Measurements from ENCODE around the gene MICU1.
"Not testable (repeated sequence)": the region's sequence is repeated elsewhere in the genome, so short reads cannot be mapped to it uniquely, and the experiment has no call there.

Gene MICU1, protein sequence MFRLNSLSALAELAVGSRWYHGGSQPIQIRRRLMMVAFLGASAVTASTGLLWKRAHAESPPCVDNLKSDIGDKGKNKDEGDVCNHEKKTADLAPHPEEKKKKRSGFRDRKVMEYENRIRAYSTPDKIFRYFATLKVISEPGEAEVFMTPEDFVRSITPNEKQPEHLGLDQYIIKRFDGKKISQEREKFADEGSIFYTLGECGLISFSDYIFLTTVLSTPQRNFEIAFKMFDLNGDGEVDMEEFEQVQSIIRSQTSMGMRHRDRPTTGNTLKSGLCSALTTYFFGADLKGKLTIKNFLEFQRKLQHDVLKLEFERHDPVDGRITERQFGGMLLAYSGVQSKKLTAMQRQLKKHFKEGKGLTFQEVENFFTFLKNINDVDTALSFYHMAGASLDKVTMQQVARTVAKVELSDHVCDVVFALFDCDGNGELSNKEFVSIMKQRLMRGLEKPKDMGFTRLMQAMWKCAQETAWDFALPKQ

GRCh38 chr10:72625608-72626443 lies at the start of gene MICU1:
MICU1 (minus strand) TSS chr10:72626079; CDS start chr10:72566793, 59,286 bp downstream.
- peak; percentile 75 to 92 for DNase-seq

DNA sequence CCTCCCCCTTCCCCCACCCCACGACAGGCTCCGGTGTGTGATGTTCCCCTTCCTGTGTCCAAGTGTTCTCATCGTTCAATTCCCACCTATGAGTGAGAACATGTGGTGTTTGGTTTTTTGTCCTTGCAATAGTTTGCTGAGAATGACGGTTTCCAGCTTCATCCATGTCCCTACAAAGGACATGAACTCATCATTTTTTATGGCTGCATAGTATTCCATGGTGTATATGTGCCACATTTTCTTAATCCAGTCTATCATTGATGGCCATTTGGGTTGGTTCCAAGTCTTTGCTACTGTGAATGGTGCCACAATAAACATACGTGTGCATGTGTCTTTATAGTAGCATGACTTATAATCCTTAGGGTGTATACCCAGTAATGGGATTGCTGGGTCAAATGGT lies 48.3 kb upstream of the MICU1 start:
- not testable (repeated sequence) for DNase-seq

DNA sequence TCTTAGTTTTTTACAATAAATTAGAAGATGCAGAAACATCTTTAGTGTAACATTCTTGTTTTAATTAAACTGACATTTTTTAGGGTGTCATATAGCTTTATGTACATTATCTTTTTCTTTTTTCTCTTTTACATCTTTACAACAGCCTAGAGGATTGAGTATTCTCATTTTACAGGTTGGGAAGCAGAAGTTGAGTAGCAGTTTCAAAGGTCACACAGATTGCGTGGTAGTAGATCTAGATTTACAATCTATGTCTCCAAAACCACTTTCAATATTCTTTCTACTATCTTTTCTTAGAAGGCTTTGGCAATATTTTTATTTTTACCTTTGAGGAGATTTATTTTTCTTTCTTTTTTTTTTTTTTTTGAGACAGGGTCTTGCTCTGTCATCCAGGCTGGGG lies 47.4 kb upstream of the MICU1 start:
- DNase-seq = no peak

GRCh38 chr10:72667207-72667864 lies 41.5 kb upstream of the MICU1 start:
- no peak for DNase-seq

DNA sequence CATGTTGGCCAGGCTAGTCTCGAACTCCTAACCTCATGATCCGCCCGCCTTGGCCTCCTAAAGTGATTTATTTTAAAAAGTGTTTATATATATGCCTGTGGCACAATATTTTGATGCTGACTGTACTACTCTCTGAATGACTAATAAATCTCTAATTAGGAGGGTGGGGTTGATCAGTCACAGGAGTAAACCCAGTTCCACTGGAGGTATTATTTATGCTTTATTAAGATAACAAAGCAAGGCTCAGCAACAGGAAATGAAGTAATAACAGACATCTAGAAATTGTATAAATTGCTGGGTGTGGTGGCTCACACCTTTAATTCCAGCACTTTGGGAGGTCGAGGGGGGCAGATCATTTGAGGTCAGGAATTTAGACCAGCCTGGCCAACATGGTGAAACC lies 40.0 kb upstream of the MICU1 start:
- DNase-seq = no peak

GRCh38 chr10:72663971-72664370 lies 38.1 kb upstream of the MICU1 start:
- DNase-seq = no peak

- no peak for DNase-seq
Observed at GRCh38 chr10:72661431-72661830, 35.6 kb upstream of the MICU1 start.

DNA sequence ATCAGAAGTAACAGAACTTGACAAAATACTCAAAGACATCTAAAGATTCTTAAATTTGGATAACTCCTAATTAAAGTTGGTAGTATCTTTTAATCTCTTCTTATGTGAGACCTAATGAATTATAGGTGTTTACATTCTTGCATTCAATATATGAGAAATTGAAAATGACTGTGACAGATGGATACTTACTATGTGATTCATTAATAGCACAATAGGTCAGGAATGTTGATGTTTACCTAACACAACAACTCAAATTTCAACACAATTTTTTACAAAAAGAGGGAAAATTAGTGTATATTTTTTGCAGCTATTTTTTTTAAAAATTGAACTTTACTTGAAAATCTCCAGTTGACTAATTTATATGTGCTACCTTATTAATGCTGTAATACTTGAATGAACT lies 34.3 kb upstream of the MICU1 start:
- no peak for DNase-seq

DNA sequence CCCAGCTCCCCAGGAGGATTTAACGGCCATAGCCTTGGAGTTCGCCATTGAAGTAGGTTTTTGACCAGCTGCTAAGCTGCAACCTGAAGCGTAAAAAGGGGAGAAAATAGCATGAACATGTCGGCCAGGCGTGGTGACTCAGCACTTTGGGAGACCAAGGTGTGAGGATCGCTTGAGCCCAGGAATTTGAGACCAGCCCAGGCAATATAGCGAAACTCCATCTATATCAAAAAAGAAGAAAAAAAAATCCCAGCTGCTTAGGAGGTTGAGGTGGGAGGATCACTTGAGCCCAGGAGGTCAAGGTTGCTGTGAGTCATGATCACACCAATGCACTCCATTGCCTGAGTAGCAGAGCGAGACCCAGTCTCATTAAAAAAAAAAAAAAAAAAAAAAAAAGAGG lies 33.8 kb upstream of the MICU1 start:
- no peak for DNase-seq

DNA sequence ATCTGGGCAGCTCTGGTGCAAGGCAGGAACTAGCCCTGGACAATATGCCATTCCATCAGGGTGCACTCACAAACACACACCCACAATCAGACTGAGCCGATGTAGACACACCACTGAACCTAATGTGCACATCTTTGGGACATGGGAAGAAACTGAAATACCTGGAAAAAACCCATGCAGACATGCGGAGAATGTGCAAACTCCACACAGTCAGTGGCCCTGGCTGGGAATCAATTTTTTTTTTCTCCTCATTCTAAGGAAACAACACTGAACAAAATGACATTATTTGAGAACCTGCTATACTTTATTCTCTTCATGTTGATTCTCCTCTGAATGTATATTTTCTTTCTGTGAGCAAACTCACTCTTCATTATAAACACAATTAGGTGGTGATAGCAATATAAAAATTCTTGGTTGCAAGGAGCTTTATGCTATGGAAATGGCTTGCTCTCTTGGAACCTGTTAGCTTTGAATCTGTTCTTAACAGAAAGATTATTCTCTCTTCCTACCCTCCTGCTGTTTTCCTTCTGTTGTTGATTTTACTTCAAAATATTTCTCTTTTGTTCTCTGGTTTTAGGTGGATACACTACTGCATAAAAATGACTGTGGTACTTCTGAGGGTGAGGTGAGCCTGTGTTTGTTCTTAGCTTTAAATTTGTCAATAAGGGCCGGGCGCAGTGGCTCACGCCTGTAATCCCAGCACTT lies 33.0 kb upstream of the MICU1 start:
- DNase-seq = no peak

DNA sequence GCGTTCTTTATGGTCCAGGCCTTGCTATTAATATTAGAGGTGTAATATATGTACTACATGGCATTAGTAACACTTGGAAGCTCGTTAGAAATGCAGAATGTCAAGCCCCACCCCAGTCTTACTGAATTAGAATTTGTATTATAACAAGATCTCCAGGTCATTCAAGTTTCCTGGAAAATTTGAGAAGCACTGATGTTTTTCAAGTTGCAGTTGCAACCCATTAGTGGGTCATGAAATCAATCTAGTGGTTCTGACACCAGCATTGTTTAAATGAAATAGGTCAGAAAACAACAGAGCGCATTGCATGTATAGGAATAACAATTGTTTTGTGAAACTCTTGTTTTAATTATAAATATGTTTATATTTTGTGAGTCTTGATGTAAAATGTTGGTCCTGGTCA lies 28.8 kb upstream of the MICU1 start:
- DNase-seq = no peak

- no peak for DNase-seq
Observed at GRCh38 chr10:72653383-72654096, 27.7 kb upstream of the MICU1 start.

GRCh38 chr10:72649291-72649690 lies 23.4 kb upstream of the MICU1 start:
- no peak for DNase-seq

DNA sequence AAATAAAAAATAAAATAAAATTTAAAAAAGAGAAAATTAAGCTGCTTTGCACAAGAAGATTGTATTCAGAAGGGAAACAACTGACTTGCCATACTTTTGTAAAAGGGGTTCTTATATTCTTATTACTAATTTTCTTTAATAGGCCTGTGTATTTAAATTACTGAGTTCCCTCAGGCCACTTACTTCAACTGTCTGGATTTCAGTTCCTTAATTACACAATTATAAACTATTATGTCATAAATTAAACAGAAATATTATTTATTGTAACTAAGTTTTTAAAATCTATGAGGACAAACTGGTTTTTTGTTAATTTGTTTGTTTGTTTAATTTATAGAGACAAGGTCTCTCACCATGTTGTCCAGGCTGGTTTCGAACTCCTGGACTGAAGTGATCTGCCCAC lies 22.4 kb upstream of the MICU1 start:
- DNase-seq = no peak

DNA sequence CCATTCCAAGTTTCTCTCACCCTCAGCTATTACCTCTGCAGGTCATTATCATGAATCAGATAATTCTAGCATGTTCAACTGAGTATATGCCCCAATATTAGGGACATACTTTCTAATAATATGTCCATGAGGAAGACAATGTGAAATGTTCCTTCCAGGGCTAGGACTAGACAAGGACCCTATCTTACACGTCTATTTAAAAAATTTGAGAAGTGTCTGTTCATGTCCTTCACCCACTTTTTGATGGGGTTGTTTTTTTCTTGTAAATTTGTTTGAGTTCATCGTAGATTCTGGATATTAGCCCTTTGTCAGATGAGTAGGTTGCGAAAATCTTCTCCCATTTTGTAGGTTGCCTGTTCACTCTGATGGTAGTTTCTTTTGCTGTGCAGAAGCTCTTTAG lies 21.1 kb upstream of the MICU1 start:
- DNase-seq = not testable (repeated sequence)

DNA sequence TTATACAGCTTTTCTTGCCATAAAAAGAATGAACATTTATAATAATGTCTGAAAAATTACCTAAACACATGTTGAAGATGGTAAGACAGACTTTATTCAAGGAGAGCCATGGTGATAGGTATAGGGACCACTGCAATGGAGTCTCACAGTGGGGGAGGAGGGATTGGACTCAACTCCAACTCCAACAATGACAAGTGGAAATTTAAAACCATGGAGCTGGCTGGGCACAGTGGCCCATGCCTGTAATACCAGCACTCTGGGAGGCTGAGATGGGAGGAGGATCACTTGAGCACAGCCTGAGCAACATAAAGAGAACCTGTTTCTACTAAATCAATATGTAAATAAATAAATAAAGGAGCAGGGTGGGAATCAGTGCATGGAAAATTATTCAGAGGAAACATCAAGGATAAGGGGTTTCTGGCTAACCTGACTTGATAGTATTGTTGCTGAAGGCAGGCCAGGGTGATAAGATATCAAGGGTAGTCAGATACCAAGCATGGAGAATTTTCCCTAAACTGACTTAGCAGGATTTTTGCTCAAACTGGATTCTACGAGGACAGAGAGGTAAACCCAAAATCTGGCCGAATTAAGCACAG lies 19.5 kb upstream of the MICU1 start:
- DNase-seq = no peak

- DNase-seq = no peak
Observed at GRCh38 chr10:72642318-72642717, 16.4 kb upstream of the MICU1 start.

DNA sequence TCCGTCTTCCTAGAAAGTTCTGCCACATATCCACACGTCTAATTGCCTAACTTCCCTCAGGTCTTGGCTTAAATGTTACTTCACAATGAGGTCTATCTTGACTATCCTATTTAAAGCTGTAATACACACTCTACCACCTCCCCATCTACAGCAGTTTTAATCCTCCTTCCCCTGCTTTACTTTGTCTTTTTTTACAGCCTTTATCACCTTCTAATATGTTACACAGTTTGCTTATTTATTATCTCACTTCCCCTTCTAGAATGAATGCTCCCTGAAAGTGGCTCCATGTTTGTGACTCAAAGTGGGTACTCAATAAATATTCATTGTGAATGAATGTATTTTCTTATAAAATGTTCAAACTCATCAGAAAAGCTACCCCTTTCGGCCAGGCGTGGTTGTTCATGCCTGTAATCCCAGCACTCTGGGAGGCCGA lies 13.6 kb upstream of the MICU1 start:
- DNase-seq = no peak

DNA sequence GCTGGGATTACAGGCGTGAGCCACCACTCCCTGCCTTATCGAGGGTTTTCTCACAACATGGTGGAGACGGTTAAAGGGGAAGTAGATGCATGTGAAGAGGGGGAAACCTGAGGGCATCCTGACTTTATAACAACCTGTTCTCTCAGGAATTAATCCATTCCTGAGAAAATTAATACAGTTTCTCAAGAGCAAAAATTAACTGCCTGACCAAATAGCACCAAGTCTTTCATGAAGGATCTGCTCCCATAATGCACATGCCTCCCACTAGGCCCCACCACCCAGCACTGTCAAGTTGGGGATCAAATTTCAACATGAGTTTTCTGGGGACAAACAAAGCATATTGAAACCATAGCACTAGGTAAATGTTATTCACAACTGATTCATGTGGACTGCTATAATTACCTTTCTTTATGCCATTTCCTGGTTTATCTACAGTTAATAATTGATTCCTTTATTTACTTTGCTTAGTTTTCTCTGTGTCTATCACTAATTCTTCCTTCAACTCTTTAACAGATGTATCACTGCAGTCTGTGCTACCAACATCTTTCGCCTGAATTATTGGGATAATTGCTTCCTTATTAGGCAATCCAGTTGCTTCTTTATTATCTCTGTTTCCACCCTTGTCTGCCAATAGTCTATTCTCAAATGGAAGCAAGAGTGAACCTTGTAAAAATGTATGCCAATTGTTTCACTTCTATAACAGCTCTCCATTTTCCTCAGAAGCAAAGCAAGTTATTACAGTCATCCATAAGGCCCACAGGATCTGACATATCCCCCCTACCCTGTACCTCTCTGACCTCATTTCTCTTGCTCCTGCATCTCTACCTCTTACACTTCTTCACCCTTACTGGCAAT lies 12.9 kb upstream of the MICU1 start:
- DNase-seq = no peak

DNA sequence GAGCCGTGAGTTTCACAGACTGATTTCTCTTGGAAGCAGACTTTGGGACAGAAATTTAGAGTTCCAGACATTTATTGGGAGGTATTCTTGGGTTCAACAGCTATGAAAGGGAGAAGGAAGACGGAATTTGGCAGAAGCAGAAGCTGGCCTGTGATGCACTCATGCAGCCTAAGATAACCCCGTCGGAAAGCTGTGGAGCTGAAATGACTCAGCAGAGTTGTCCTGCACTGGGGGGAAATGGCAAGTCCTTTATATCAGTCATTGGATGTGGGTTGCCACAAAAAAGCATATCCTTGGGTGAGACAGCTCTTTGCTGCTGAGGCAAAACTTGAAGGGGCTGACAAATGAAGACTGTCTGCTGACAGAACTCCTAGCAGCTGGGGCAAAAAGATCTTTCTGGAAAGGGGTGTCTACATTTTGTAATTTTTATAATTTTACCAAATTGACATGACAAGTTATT lies 11.5 kb upstream of the MICU1 start:
- no peak for DNase-seq

DNA sequence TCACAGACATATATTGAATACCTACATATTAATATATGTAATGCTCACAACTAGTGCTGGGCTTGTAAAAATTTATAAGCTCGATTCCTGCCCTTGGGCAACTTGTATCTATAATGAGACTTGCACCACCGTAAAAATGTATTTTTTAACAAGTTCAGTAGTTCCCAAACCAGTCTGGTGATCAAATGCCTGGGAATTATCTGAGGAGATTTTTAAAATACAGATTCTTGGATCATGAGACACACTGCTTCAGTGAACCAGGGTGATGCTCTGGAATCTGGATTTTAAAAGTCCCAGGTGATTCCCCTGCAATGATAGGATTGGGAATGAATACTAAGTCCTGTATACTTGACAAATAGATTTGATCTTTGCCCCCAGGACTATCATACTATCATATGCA lies 4.3 kb upstream of the MICU1 start:
- no peak for DNase-seq
